Fibroblast of lung (primary cell): ENCODE measurements around the gene AKAP6.

Source experiments
- CTCF ChIP-seq, 2 donors: IDR thresholded peaks in 1 of 2; conservative IDR thresholded peaks in 1 of 2; 1 replicate in 1 of 2; 2 replicates in 1 of 2; pipeline ENCODE4 v1.5.1; 2011 to 2012; ENCODE audit warnings: low read length in 2 of 2, control low read depth in 1 of 2, inconsistent platforms in 1 of 2, low read depth in 1 of 2, mild to moderate bottlenecking in 1 of 2
- EZH2 ChIP-seq: IDR thresholded peaks from 2 replicates; pipeline ENCODE4 v1.5.1; 2012; ENCODE audit warnings: low read length, control low read depth, mild to moderate bottlenecking; ENCODE audit errors: missing control alignments

- TF ChIP-seq CTCF (conservative IDR thresholded peaks at IDR 0.05 in 1 of 2, IDR thresholded peaks at IDR 0.05 in 1 of 2; ENCODE audit: low read depth in 1 of 2, low read length in 2 of 2) (no peak), EZH2 (no peak)
These were observed 294.4 kb downstream of the AKAP6 start for GRCh38 chr14:32623300-32624093.
